ENCODE results near the gene LINC01488.

DNA sequence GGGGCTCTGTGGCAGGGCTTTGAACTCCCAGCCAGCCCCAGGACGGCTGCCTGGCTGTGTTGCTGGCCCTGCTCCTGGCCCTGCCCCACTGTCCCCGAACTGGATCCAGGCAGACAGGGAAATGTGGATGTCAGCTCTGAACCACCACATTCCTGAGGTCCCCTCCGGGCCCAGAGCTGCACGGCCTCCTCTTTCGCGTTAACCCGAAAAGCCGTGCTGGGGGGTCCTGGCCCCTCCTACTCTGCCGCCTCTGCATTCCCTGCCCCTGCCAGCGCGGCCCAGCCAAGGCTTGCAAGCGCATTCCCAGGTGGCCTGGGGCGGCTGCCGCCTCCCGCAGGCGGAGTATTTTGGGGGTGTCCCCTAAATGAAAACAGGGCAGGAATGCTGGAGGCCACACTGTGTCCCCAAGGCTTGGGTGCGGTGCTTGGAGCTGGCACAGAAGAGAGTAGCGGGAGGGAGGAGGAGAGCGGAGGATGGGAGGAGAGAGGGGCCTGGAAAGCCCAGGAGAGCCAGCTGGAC, 5.4 kb downstream of the LINC01488 start:
- TF ChIP-seq, protein P1, sequence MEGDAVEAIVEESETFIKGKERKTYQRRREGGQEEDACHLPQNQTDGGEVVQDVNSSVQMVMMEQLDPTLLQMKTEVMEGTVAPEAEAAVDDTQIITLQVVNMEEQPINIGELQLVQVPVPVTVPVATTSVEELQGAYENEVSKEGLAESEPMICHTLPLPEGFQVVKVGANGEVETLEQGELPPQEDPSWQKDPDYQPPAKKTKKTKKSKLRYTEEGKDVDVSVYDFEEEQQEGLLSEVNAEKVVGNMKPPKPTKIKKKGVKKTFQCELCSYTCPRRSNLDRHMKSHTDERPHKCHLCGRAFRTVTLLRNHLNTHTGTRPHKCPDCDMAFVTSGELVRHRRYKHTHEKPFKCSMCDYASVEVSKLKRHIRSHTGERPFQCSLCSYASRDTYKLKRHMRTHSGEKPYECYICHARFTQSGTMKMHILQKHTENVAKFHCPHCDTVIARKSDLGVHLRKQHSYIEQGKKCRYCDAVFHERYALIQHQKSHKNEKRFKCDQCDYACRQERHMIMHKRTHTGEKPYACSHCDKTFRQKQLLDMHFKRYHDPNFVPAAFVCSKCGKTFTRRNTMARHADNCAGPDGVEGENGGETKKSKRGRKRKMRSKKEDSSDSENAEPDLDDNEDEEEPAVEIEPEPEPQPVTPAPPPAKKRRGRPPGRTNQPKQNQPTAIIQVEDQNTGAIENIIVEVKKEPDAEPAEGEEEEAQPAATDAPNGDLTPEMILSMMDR (conservative IDR thresholded peaks at IDR 0.05), result no peak
- TF ChIP-seq ZFX (IDR thresholded peaks at IDR 0.05), result no peak
